NB4 (cell line): Measurements from ENCODE around the gene HCCS.

Experiments used
- DNase-seq: peaks from one replicate; pipeline ENCODE4 v3.0.0; 2010; ENCODE audit warnings: low read depth
- H3K4me3 ChIP-seq: one replicate; pipeline ENCODE4 v1.5.1; 2011; ENCODE audit warnings: mild to moderate bottlenecking, low read depth, low read length, moderate library complexity
- CTCF ChIP-seq: IDR thresholded peaks from one replicate; pipeline ENCODE4 v1.5.1; 2012; ENCODE audit warnings: low read depth, low read length
- MAX ChIP-seq: IDR thresholded peaks from 2 replicates; pipeline ENCODE4 v1.6.1; 2011; ENCODE audit warnings: low read depth, low read length
- MYC ChIP-seq: IDR thresholded peaks from 2 replicates; pipeline ENCODE4 v1.6.1; 2011; ENCODE audit warnings: low read depth, low read length
- POLR2A ChIP-seq: IDR thresholded peaks from 2 replicates; pipeline ENCODE4 v1.6.1; 2011; ENCODE audit warnings: mild to moderate bottlenecking; ENCODE audit not compliant: insufficient read length; ENCODE audit errors: extremely low read depth

HCCS gene

GRCh38 chrX:11137543-11138139 lies 26.5 kb downstream of the HCCS start:
- peak; percentile 37 for DNase-seq
- H3K4me3 ChIP-seq: no peak overlapping the region
- TF ChIP-seq POLR2A: no peak
- TF ChIP-seq CTCF: peak; percentile 15

GRCh38 chrX:11138498-11139390 lies 27.6 kb downstream of the HCCS start:
- DNase-seq: no peak
- H3K4me3 ChIP-seq: no peak overlapping the region
- TF ChIP-seq MYC (no peak), CTCF (no peak), POLR2A (no peak), MAX (no peak)

GRCh38 chrX:11143931-11144678 lies 33.0 kb downstream of the HCCS start:
- no peak overlapping the region for H3K4me3 ChIP-seq
- peak; percentile 70 for DNase-seq
- TF ChIP-seq MYC: no peak
- peak; percentile 46 for TF ChIP-seq CTCF

GRCh38 chrX:11146411-11146810 lies 35.3 kb downstream of the HCCS start:
- TF ChIP-seq POLR2A (no peak), MAX (no peak), CTCF (no peak), MYC (no peak)
- no peak overlapping the region for H3K4me3 ChIP-seq
- DNase-seq: no peak

GRCh38 chrX:11148401-11148800 lies 37.3 kb downstream of the HCCS start:
- no peak overlapping the region for H3K4me3 ChIP-seq
- no peak for DNase-seq
- no peak for TF ChIP-seq CTCF
- no peak for TF ChIP-seq POLR2A
- no peak for TF ChIP-seq MYC
- no peak for TF ChIP-seq MAX
